Fibroblast of villous mesenchyme (primary cell): ENCODE measurements around the gene MPP1. TPM values are rescaled to one million over a fixed set of nuclear protein-coding genes. Genes with fewer than 3 reads are reported as not detected.

Source experiments
- DNase-seq: peaks from one replicate; pipeline ENCODE4 v3.0.0-alpha.2; 2010; ENCODE audit warnings: low read depth
- H3K4me3 ChIP-seq: 2 replicates; pipeline ENCODE4 v1.5.1; 2011; ENCODE audit warnings: low read depth, mild to moderate bottlenecking, low read length
- total RNA-seq: library from RNA; depleted of rRNA; stranded (reverse); fragments of >200 nt; gene quantifications from 2 replicates; pipeline ENCODE4 v1.2.3, GENCODE V29; 2012
- TF ChIP-seq, protein P1 (sequence below): IDR thresholded peaks from 2 replicates; pipeline ENCODE4 v1.5.1; 2012; ENCODE audit warnings: low read depth, mild to moderate bottlenecking, low read length; ENCODE audit not compliant: insufficient read depth

The MPP1 gene
- total RNA-seq, 1 donor = 11.7 TPM

DNA sequence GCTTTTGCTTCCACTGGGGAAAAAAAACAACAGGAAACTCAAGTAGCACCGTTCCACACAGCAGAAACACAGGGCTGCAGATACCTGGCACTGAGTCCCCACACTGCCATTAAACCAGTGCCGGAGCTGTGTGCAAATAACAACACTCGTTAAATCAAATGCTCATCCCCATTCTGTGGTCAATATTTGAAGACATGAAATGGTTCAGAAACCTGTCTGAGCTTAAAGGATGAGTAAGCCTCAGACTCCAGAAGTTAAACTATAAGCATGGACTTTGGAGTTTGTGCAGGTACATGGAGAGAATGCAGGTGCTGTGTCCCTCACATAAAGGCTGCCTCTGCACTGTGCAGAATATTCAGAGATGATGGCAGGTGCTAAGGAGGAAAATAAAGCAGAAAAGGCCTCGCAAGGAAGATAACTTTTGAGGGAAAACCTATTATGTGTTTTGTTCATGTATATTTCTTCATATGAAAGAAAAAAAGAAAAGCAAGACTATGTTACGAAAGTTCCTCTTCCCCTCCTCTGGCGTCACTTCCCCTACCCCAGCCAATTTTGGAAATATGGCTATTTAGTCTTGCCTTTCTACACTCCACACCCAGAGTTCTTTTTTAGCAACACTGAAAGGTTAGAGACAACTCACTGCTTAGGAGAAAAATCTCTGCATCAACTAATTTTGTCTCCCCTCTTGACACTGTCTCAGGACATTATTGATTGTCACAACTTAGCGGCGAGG lies 4.6 kb downstream of the MPP1 start:
- TF ChIP-seq, protein P1, sequence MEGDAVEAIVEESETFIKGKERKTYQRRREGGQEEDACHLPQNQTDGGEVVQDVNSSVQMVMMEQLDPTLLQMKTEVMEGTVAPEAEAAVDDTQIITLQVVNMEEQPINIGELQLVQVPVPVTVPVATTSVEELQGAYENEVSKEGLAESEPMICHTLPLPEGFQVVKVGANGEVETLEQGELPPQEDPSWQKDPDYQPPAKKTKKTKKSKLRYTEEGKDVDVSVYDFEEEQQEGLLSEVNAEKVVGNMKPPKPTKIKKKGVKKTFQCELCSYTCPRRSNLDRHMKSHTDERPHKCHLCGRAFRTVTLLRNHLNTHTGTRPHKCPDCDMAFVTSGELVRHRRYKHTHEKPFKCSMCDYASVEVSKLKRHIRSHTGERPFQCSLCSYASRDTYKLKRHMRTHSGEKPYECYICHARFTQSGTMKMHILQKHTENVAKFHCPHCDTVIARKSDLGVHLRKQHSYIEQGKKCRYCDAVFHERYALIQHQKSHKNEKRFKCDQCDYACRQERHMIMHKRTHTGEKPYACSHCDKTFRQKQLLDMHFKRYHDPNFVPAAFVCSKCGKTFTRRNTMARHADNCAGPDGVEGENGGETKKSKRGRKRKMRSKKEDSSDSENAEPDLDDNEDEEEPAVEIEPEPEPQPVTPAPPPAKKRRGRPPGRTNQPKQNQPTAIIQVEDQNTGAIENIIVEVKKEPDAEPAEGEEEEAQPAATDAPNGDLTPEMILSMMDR = no peak
- no peak for DNase-seq
- H3K4me3 ChIP-seq = no peak overlapping the region

DNA sequence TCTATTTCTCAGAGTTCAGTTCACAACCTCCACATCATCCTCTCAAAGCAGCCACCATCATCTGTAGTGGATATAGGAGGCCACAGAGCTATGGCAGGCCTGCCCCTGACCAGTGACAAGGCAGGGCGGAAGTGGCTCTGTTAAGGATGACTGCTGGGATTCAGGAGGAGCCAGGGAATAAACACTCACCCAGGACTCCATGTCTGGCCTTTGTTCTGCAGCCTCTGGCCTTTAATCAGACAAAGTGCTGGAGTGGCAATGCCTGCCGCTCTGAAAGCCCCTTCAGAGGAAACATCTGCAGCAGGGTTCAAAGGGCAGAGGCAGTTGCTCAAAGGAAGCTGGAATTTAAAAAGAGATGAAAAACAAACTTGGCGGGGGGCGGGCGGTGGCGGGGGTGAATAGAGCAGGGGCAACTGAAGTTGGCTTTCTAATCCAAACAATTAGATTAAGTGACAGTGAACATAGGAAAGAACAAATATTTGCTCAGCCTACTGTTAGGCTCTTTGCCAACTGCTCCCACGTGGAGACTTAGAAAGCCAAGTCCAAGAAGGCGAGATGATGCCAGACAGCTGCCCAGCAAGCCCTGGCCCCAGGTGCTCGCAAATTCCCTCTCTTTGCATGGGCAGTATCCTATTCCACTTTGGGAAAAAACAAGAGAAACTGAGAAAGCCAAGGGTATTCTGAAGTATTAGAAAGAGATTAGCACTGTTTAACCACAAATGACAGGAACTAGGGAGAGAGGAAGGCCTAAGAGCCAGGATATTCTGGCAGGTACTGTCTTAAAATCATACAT lies 5.5 kb downstream of the MPP1 start:
- peak; percentile 33 for DNase-seq

DNA sequence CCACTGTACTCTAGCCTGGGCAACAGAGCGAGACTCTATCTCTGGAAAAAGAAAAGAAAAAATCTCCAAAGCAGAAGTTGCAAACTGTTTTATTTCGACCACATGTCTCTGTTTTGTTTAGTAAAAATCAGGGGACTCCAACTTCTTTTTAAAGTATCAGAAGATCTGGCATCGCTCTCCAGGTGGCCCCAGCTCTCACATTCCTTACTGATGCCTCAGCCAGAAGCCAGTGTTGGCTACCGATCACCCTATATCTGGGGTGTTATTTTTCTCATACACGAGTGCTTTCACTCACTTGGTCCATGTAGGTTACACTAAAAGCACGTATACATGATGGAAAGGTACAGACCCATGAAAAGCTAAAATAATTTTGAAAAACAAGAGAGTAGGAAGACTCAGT lies 8.3 kb downstream of the MPP1 start:
- no peak for DNase-seq
- TF ChIP-seq, protein P1 = no peak
- H3K4me3 ChIP-seq = no peak overlapping the region

More for the DNA sequence above, 5.5 kb downstream of the MPP1 start:
- TF ChIP-seq, protein P1 = no peak
- H3K4me3 ChIP-seq = no peak overlapping the region

DNA sequence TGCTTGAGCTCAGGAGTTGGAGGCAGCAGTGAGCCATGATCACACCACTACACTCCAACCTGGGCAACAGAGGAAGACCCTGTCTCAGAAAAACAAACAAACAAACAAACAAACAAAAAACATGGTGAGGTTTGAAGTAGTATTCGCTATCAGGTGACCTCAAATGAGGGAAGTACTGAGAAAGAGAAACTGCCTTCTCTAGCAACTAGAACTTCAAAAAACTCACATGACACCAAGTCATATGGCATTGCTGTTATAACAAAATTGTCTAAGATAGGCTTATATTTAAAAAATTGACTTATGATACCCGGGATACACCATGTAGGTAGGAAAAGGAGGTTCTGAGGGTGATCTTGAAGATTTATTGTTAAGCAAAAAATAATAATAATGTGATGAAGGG lies 10.3 kb downstream of the MPP1 start:
- no peak overlapping the region for H3K4me3 ChIP-seq
- TF ChIP-seq, protein P1 = no peak
- no peak for DNase-seq

DNA sequence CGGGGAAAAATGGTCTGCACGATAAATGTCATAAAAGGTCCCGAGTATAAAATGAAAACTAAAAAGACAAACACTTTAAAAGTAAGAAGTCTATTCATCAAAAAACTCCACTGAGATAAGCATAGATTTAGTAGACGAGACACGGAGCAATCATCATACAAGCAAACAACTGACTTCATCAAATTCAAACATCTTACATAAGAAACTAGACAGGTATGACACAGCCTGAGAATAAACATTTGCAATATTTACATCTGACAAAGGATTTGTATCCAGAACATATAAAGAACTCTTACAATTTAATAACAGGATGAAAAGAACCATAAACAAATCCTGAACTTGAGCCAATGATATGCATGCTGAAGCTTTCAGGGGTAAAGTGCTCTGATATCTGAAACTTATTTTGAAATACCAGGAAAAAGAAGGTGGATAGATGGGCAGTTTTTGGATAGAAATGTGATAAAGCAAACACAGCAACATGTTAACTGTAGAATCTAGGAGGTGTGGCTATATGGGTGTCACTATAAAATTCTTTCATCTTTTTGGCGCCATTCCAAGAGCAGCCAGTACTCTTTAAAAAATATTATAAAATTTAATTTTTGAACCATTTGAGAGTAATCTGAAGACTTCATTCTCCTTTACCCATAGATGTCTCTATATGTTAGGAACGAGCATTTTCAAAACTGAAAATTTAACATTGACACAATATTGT lies 12.0 kb downstream of the MPP1 start:
- H3K4me3 ChIP-seq = no peak overlapping the region
- TF ChIP-seq, protein P1 = no peak
- DNase-seq = no peak

DNA sequence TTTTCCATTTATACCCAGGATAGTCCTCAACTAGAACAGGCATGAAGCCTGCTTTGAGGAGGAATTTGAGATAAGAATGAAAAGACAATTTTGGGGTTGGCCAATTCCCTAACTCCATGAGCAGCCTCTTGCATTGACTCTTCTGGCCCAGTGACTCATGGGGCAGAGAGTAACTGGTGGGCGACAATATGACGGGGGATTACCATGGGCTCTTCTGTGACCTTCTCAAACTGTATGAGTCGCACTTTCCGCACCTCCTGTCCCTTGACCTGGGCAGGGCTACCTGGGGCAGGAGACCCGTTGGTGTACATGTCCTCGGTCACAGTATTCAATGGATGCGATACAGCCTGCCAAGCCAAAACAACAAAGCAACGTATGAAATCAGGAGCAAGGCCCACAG lies 13.3 kb downstream of the MPP1 start:
- TF ChIP-seq, protein P1 = no peak
- DNase-seq = no peak
- no peak overlapping the region for H3K4me3 ChIP-seq
